ENCODE measurements around the gene IYD.

- TF ChIP-seq CTCF (conservative IDR thresholded peaks at IDR 0.05 in 1 of 2, IDR thresholded peaks at IDR 0.05 in 1 of 2; ENCODE audit: extremely low read depth in 1 of 2, insufficient read depth in 1 of 2, low read depth in 1 of 2, low read length in 2 of 2) (no peak), EZH2 (IDR thresholded peaks at IDR 0.05; ENCODE audit: borderline replicate concordance, low read length) (no peak)
These were observed 13.4 kb downstream of the IYD start for GRCh38 chr6:150382171-150382570.
